ENCODE data around the gene ZNF330. TPM values are rescaled to one million over a fixed set of nuclear protein-coding genes. Genes with fewer than 3 reads are reported as not detected.

Gene ZNF330
- total RNA-seq, 4 donors from 2014 or later, result 14.3 to 17.9 (median 16.5) TPM

DNA sequence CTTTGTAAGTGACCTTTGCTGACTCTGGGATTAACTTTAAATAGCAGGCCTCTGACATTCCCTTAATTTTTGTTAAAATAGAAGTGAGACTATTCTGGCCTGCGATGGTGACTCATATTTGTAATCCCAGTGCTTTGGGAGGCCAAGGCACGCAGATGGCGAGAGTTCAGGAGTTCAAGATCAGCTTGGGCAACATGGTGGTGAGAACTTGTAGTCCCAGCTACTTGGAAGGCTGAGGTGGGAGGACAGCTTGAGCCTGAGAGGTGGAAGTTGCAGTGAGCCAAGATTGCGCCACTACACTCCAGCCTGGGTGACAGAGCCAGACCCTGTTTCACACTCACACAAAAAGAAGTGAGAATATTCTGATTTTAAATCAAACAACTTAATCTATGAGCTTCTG lies 27.3 kb downstream of the ZNF330 start:
- no peaks in the 10 kb centered on the region for H3K36me3 ChIP-seq
- H3K4me1 ChIP-seq, result no peaks in the 10 kb centered on the region
- H3K27ac ChIP-seq, result no peak overlapping the region
- TF ChIP-seq POLR2AphosphoS5 (IDR thresholded peaks at IDR 0.05), result no peak
- TF ChIP-seq EP300 (IDR thresholded peaks at IDR 0.05), result no peak
- TF ChIP-seq, protein P1, sequence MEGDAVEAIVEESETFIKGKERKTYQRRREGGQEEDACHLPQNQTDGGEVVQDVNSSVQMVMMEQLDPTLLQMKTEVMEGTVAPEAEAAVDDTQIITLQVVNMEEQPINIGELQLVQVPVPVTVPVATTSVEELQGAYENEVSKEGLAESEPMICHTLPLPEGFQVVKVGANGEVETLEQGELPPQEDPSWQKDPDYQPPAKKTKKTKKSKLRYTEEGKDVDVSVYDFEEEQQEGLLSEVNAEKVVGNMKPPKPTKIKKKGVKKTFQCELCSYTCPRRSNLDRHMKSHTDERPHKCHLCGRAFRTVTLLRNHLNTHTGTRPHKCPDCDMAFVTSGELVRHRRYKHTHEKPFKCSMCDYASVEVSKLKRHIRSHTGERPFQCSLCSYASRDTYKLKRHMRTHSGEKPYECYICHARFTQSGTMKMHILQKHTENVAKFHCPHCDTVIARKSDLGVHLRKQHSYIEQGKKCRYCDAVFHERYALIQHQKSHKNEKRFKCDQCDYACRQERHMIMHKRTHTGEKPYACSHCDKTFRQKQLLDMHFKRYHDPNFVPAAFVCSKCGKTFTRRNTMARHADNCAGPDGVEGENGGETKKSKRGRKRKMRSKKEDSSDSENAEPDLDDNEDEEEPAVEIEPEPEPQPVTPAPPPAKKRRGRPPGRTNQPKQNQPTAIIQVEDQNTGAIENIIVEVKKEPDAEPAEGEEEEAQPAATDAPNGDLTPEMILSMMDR (IDR thresholded peaks at IDR 0.05), result no peak
- no peak for TF ChIP-seq POLR2A (IDR thresholded peaks at IDR 0.05)
- H3K27me3 ChIP-seq, result no peaks in the 10 kb centered on the region
- WGBS, result 93% methylated on average over 4 of the region's 4 CpGs
- H3K4me3 ChIP-seq, result no peak overlapping the region
- DNase-seq (ENCODE audit: low spot score in 2 of 2), result no peak
- no peaks in the 10 kb centered on the region for H3K9me3 ChIP-seq

DNA sequence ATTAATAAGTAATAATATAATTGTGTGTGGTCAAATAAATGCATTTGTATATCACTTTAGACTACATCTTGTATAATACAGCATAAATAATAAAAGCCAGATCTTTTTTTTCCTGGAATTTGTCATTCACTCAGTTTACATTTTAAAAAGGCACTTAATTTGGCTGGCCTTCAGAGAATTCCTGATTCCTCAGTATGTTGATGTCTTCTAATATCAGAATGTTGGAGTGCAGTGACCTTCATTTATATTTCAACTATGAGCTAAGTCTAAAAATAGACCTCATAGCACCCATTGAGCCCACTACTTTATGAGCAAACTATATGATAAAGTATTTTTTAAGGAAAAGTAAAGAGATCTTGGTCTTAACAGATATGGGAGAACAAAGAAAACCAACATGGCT lies 27.8 kb downstream of the ZNF330 start:
- Histone ChIP-seq H3K9me3 (no peaks in the 10 kb centered on the region), H3K36me3 (no peaks in the 10 kb centered on the region), H3K4me3 (no peak overlapping the region), H3K27me3 (no peaks in the 10 kb centered on the region), H3K4me1 (no peaks in the 10 kb centered on the region), H3K27ac (no peak overlapping the region)
- TF ChIP-seq, protein P1 (IDR thresholded peaks at IDR 0.05), result no peak
- no peak for TF ChIP-seq POLR2AphosphoS5 (IDR thresholded peaks at IDR 0.05)
- no peak for TF ChIP-seq EP300 (IDR thresholded peaks at IDR 0.05)
- TF ChIP-seq POLR2A (IDR thresholded peaks at IDR 0.05), result no peak
- DNase-seq (ENCODE audit: low spot score in 2 of 2), result no peak

DNA sequence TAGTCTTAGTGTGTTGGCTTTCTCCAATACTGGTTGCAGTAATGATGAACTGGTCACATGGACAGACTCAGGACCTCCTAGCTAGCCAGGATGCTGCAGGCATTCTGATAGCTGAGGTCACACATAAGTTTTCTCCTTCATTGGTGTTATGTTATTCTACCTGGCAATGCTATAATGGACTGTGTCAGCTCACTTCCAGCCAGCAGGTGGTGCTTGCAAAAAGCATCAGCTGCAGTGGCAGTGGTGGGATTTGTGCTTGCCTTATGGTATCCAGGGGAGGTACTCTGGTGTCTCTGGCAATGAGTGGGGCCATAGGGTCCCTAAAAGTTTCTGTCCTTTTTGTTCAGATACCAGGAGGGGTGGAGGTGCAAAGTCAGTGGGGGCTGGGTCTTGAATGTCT lies 33.6 kb downstream of the ZNF330 start:
- no peak overlapping the region for H3K4me3 ChIP-seq
- H3K27ac ChIP-seq, result no peak overlapping the region
- peaks cover 3% of the 10 kb centered on the region for H3K27me3 ChIP-seq
- no peaks in the 10 kb centered on the region for H3K4me1 ChIP-seq
- no peak for TF ChIP-seq EP300 (IDR thresholded peaks at IDR 0.05)
- TF ChIP-seq POLR2A (IDR thresholded peaks at IDR 0.05), result no peak
- TF ChIP-seq POLR2AphosphoS5 (IDR thresholded peaks at IDR 0.05), result no peak
- TF ChIP-seq, protein P1 (IDR thresholded peaks at IDR 0.05), result no peak
- H3K9me3 ChIP-seq, result no peaks in the 10 kb centered on the region
- H3K36me3 ChIP-seq, result no peaks in the 10 kb centered on the region
- no peak for DNase-seq (ENCODE audit: low spot score in 2 of 2)

DNA sequence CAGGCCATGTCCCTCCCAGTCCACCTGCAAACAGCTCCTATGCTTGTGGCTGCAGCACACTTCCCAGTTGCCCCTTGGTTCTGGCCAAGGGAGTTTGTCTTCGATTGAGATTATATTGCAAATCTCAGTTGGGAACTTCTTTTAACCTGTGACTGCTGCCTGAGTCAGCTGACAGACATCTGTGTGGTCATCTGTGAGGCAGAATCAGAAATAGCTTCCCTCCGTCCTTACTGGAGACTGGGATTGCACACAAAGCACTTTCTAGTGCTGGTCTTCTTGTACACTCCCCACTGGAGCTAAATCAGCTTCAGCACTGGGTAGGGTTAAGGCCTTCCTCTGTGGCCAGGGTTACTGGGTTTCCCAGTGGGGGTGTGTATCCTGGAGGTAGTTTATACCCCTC lies 34.3 kb downstream of the ZNF330 start:
- Histone ChIP-seq H3K36me3 (no peaks in the 10 kb centered on the region), H3K27me3 (peaks cover 3% of the 10 kb centered on the region), H3K4me1 (no peaks in the 10 kb centered on the region), H3K9me3 (no peaks in the 10 kb centered on the region), H3K4me3 (no peak overlapping the region), H3K27ac (no peak overlapping the region)
- TF ChIP-seq POLR2A (IDR thresholded peaks at IDR 0.05), result no peak
- no peak for TF ChIP-seq POLR2AphosphoS5 (IDR thresholded peaks at IDR 0.05)
- TF ChIP-seq, protein P1 (IDR thresholded peaks at IDR 0.05), result no peak
- TF ChIP-seq EP300 (IDR thresholded peaks at IDR 0.05), result no peak
- WGBS, result 90% methylated on average over 2 of the region's 2 CpGs
- DNase-seq (ENCODE audit: low spot score in 2 of 2), result no peak

DNA sequence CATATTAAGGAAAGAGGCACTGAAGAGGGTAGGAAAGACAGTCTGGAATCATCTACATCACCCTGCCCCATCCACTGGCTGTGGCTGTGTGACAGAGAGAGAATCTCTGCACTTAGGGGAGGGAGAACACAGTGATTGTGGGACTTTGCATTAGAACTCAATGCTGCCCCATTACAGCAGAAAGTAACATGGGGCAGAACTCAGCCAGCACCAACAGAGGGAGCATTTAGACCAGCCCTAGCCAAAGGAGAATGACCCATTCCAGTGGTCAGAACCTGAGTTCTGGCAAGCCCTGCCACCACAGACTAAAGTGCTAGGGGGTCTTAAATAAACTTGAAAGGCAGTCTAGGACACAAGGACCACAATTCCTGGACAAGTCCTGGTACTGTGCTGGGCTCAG lies 37.9 kb downstream of the ZNF330 start:
- H3K36me3 ChIP-seq, result no peaks in the 10 kb centered on the region
- H3K4me3 ChIP-seq, result no peak overlapping the region
- H3K27ac ChIP-seq, result no peak overlapping the region
- no peak for DNase-seq (ENCODE audit: low spot score in 2 of 2)
- peaks cover 3% of the 10 kb centered on the region for H3K27me3 ChIP-seq
- H3K9me3 ChIP-seq, result no peaks in the 10 kb centered on the region
- H3K4me1 ChIP-seq, result no peaks in the 10 kb centered on the region
- TF ChIP-seq POLR2A (IDR thresholded peaks at IDR 0.05) (no peak), EP300 (IDR thresholded peaks at IDR 0.05) (no peak), POLR2AphosphoS5 (IDR thresholded peaks at IDR 0.05) (no peak)
- TF ChIP-seq, protein P1 (IDR thresholded peaks at IDR 0.05), result no peak

Measured in suprapubic skin (tissue), 4 donors.